GM18517 (cell line): ENCODE data around the gene CDSN.
"Not testable (repeated sequence)": the region's sequence is repeated elsewhere in the genome, so short reads cannot be mapped to it uniquely, and the experiment has no call there.

Experiments
- ATAC-seq: cut with Tn5 transposase; IDR thresholded peaks from one replicate; pipeline ENCODE4 v1.9.1; 2021; ENCODE audit warnings: mild to moderate bottlenecking, moderate library complexity; ENCODE audit not compliant: unreplicated experiment

The CDSN gene, protein sequence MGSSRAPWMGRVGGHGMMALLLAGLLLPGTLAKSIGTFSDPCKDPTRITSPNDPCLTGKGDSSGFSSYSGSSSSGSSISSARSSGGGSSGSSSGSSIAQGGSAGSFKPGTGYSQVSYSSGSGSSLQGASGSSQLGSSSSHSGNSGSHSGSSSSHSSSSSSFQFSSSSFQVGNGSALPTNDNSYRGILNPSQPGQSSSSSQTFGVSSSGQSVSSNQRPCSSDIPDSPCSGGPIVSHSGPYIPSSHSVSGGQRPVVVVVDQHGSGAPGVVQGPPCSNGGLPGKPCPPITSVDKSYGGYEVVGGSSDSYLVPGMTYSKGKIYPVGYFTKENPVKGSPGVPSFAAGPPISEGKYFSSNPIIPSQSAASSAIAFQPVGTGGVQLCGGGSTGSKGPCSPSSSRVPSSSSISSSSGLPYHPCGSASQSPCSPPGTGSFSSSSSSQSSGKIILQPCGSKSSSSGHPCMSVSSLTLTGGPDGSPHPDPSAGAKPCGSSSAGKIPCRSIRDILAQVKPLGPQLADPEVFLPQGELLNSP

DNA sequence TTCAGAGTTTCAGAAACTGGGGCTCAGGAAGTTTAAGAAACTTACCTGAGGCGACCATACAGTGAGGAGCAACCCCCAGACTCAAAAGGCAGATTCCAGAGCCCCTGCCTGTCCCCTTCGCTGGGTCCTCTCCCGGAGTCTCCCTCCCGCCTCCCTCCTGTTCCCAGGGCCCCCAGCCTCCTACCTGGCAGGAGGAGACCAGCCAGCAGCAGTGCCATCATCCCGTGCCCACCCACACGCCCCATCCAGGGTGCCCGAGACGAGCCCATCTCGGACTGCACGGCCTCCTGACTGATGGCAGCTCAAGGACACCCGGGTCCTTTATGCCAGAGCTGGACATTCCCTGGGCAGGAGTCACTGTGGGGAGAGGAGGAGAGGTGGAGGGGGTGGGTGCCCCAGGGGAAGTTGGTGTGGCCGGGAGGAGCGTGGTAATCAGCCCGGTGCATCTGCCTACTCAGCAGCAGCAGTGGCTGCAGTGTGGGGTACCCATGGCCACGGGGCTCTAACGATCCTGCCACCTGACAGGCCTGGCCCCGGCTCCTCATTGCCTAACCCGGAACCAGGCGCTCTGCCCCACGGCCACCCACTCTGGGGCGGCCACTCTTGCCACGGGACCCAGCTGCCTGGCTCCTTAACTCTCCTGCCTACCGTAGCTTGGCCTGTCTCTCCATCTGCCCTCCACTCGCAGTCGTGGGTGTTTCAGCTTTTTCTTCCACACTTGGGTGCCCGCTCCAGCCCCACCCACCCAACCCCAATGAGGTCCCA, at the start of gene CDSN:
TSS of gene CDSN (minus strand) at position 296 of the 765 bp plus-strand sequence. CDS start at position 269, 27 bp downstream.
- ATAC-seq: no peak

DNA sequence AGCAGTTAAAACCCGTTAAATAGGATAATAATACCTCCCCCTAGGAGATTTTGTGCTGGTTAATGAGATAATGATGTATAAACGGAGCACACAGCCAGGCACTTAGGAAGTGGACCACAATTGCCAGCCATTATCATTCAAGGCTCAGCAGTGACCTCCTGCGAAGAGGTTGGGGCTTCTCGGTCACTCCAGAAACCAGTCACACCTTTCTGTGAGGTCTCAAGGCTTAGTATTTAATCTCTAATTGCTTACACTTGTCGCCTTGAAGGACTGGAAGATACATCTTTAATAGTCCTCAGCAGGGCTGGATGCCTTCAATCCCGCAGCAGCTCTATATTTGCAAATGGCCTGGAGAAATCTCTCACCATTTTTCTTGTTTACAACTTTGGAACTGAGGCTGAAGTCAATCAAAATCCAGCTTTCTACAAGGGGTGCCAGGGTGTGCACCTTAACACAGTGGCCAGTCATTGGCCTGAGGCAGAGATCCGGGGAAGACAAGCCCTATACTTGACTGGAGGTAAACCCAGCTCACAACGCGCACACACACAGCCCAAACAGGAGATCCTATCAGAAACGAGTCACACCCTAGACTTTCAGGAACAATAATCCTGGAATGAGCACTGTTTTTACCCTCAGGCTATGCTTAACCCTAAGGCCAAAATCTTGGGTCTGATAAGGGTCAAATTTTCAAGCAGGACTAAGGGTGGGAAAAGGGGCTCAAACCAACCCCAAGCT, 49.0 kb upstream of the CDSN start:
- ATAC-seq: no peak

DNA sequence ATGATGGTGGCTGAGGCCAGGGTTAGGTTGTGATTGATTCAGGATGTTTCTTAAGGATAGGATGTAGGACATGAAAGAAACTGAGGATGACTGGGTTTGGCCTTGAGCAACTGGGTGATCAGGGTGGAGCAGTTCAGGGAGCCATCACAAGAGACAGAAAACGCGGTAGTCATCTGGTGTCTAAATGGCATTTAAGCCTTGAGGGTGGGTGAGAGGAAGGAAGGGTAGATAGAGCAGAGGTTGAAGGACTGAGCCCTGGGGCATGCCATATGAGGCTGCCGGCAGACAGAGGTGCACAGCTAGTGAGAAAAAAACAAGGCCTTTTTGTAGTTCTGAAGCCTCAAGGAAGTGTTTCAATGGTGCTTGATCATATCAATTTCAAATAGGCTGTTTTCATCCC, 48.4 kb upstream of the CDSN start:
- no peak for ATAC-seq

DNA sequence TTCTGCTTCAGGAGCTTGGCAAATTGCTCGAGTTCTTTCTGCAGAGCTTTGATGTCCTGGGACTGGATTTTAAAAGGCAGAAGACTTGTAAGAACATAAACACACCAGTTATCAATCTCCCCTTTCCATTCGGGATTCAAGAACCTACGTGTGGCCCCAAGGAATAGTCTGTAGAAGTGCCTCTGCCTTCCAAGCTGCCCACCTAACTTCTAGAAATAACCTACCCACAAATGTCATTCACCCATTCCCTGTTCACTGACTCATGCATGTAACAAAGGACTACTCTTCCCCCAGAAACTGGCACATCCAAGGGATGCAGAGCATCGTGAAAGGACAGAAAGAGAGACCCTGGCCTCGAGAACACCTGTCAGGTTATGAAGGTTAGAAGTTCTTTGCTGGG, 45.7 kb upstream of the CDSN start:
- no peak for ATAC-seq

DNA sequence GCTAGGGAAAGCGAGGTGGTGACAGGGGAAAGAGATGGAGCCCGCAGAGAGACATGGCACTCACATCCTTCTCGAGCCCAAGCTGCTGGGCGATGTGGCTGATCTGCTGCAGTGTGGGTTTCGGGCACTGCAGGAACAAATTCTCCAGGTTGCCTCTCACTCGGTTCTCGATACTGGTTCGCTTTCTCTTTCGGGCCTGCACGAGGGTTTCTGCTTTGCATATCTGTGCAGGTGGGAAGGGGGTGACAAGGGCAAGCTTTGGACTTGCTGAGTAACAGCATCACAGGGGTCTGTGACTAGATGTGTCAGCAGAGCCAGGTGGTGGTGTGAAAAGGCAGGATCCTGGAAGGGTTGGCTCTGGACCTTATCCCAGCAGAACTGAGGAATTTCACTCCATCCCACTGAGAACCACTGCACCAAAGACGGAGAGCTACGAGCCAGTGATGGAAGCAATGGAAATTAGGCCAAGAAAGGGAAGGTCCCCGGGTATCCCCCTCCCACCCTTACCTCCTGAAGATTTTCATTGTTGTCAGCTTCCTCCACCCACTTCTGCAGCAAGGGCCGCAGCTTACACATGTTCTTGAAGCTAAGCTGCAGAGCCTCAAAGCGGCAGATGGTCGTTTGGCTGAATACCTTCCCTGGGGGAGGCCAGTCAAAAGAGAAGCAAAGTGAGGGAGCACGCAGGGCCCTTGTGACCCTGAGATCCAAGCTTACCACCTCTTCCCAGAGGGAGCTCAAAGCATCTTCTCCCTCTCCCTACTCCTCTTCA, 45.0 kb upstream of the CDSN start:
- peak; percentile 81 for ATAC-seq

DNA sequence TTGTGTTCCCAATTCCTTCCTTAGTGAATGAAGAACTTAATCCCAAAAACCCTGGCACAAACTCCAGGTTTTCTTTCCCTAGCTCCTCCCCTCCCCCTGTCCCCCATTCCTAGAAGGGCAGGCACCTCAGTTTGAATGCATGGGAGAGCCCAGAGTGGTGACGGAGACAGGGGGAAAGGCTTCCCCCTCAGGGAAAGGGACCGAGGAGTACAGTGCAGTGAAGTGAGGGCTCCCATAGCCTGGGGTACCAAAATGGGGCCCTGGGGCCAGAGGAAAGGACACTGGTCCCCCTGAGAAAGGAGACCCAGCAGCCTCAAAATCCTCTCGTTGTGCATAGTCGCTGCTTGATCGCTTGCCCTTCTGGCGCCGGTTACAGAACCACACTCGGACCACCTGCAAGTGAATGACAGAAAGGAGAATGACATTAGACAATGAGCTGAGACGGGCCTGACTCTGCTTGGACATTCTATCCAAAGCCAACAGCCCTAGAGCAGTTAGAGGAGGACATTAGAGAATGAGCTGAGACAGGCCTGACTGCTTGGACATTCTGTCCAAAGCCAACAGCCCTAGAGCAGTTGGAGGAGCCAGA, 44.3 kb upstream of the CDSN start:
- ATAC-seq: not testable (repeated sequence)

DNA sequence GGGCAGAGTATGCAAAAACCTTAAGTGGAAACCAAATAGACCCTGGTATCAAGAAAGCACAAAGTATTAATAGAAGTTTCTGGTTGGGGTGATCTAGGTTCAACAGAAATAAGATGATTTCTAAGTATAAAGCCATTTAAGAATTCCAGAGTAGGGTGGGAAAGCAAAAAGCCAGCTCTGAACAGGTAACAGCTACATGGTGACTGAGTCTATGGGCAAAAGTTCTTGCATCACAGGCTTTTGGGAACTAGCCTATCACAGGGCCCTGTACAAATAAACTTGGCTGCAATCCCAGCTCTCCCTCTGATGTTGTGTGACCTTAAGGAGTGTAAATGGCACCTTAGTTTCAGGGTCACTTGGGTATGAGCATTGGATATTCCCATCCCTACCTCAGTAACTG, 43.7 kb upstream of the CDSN start:
- no peak for ATAC-seq

DNA sequence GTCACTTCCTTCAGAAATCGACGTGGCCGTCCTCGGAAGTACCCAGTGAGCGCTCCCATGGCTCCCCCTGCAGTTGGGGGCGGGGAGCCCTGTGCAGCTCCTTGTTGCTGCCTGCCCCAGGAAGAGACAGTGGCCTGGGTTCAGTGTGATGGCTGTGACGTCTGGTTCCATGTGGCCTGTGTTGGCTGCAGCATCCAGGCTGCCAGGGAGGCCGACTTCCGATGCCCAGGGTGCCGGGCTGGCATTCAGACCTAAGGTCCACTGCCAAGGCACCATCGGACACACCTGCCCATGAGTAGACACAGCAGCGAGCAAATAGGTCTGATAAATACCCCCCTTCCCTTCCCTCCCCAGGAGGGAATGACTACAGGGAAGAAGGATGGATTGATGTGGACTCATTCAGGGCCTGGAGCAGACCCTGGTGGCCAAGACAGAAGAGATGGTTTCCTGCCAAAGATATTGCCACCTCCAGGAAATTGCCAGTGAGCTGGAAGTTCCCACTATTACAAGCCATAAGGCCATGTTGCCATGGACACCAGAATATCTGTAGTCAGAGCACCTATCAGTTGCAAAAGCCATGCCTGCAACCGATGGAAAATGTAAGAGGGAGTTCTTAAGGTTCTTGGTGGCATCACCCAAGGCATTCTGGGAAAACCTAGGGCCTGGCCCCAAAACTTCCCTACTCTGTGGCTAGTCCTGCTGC, 42.4 kb upstream of the CDSN start:
- ATAC-seq: no peak

DNA sequence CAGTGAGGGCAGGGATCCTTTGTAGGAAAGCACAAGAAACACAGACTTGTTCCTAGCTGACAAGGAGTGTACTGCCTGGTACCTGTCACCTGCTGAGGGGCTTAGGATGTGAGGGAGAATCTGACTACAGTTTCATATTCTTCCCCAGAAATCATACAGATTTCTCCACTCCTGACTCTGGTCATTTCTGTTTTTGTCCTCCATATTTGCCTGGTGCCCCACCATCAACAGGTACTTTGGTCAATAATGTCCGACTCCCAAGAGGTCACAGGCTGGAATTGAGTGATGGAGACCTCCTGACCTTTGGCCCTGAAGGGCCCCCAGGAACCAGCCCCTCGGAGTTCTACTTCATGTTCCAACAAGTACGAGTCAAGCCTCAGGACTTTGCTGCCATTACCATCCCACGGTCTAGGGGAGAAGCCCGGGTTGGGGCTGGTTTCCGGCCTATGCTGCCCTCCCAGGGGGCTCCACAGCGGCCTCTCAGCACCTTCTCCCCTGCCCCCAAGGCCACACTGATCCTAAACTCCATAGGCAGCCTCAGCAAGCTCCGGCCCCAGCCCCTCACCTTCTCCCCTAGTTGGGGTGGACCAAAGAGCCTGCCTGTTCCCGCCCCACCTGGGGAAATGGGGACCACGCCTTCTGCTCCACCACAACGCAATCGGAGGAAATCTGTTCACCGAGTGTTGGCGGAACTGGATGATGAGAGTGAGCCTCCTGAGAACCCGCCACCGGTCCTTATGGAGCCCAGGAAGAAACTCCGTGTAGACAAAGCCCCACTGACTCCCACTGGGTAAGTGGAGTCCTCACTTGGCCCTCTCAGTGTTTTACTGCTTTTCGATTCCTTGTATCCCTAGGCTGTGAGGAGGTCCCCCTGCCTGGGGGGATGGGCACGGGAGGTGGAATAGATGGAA, 41.2 kb upstream of the CDSN start:
- no peak for ATAC-seq

DNA sequence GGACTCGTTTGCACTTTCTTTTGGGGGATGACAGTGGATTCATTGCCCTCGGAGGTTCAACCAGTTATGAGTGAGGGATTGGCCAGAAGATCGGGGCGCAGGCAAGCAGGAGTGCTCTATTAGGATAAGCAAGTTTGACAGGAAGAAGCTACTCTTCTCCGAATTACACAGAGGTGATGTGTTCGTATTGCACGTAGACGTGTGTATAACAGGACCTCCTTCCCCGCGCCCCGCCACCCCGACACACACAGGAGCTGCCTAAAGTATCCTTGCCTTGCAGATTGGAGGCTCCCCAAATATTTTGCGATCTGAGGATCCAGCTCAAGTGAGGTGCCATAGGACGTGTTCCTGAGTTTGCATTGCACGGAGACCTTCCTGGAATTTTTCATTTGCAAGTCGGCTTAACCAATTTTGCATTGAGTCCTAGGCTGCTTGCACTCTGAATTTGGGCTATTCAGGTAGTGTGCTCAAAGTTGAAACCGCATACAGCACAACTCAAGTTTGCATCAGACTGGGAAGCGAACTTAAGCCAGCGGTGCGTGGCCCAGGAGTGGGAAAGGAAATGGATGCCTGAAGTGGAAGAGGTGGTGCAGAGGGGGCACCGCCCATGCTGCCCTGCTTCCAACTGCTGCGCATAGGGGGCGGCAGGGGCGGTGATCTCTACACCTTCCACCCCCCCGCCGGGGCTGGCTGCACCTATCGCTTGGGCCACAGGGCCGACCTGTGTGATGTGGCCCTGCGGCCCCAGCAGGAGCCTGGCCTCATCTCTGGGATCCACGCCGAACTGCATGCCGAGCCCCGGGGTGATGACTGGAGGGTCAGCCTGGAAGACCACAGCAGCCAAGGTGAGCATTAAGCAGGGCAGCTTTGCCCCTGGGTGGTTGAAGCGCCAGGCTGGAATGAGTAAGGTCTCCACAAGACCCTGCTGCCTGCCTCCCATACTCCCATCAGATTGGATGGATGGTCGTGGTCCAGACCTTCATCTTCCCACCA, 38.9 kb upstream of the CDSN start:
- peak; percentile 10 for ATAC-seq

DNA sequence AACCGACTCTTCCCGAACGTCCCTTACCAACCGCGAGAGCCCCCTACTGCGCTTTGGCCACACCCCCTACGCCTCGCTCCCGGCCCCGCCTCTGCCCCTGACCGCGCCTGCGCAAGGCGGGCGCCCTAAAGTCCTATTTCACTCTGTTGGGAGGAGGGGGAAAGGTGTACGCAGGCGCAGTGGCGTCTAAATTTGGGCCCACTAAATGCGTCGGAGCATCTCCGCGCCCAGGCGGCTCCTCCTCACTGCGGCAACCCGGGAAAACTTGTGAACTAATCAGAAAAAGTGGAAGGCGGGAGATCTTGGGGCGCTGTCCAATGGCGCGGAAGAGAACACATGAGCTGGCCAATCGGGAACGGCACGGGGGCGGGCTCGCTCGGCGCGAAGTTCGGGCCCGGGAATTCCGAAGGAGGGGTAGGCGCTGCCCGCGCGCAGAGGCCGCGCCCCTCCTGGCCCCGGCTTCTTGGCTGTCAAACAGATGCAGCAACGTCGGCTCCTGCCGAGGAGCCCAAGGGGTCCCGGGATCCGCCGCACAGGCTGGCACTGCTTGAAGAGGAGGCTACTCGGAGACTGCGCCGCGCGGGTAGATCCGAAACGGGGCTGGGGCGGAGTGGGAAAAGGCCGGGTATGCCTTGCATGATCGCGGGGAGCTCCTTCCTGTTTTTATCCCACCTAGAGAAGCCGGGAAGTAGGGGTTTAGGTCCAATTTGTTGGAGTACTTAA, 38.1 kb upstream of the CDSN start, which contains the start of gene TCF19:
TSS of gene TCF19 (plus strand) at position 450 of the 723 bp plus-strand sequence. CDS start 881 bp downstream, outside the sequence.
- peak; percentile 92 for ATAC-seq

DNA sequence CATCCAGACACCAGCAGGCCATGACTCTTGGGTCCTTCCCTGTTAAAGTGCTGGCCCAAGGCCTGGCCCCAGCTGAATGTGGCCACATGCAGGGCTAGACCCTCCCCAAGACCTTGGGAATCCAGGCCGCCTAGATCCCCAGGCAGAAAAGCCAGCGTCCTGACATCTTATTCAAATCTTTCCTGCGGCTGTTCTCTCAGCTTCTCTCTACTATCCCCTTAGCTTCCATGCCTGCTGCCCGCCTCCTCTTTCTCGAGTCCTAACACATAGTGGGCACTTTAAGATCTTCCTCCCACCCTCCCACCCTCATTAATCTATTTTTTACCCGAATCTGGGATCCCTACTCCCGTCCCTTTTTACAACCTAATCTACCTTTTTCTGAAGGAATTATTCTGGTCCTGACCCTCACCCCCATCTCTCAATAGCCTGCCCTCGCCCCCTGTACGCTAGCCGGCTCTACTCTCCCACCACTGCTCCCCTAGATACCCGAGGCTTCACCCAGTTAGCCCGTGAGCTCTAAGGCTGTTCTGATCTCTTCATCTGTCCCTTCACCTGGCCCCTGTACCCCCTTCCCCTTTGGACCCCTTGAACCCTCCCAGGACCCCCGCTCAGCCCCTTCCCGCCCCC, 37.4 kb upstream of the CDSN start, which contains the start of gene CCHCR1:
TSS of gene CCHCR1 (minus strand) at position 290 of the 627 bp plus-strand sequence. CDS start at position 88, 202 bp downstream.
- no peak for ATAC-seq

DNA sequence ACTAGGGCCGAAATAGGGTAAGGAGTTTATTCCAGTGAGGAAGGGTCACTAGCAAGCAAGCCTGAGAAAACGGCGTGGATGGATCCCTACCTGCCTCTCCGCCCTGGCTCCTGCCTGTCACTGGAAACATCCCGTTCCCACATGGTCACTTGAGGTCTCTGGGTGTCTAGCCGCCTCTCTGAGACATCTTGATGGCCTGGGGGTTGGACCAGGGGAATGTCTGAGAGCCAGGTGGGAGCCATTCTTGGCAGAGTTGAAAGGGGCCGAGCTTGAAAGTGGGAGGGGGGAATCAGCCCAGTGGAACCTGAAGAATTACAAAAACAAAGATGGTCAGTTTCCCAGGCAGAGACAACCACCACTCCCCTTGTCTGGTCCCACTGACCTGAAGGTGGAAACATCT, 36.4 kb upstream of the CDSN start:
- ATAC-seq: no peak

DNA sequence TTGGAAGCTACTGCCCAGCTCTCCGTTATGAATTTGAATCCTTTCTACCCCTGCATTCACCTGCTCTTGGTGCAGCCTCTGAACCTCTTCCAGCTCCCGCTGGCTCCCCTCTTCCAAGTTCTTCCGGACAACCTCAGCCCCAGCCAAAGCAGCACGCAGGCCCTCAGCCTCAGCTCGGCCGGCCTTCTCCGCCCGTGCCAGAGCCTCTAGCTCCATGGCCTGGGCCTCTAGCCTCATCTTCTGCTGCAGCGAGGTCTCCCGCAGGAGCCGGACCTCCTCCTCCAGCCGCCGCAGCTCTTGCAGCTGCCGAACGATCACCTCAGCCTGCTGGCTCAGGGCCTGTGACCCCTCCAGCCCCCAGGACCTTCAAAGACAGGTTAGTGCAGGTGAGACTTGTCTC, 34.2 kb upstream of the CDSN start:
- ATAC-seq: no peak

DNA sequence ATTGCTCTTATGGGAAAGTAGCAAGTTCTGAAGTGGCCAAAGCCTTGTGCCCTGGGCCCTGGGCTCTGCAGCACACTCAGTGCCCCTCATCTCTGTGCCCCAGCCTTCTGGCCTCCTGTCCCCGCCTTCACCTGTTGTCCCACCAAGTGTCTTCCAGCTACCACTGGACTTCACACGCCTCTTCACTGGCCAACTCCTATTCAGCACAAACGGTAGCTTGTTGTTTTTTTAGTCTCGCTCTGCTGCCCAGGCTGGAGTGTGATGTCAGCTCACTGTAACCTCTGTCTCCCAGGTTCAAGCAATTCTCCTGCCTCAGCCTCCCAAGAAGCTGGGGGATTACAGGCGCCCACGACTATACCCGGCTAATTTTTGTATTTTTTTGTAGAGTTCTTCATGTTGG, 32.5 kb upstream of the CDSN start:
- ATAC-seq: no peak
